Muscle of leg (tissue), 11 donors: ENCODE results near the gene RPTOR. TPM values are rescaled to one million over a fixed set of nuclear protein-coding genes. Genes with fewer than 3 reads are reported as not detected.
A peak's percentile ranks its signal among the peaks of the same experiment; 100 is the strongest.

Experiments used
- DNase-seq: peaks from one replicate; pipeline ENCODE4 v3.0.0; 2013
- H3K27ac ChIP-seq: one replicate; pipeline ENCODE4 v1.5.1; 2013; ENCODE audit warnings: mild to moderate bottlenecking, low read length, control low read depth
- H3K27me3 ChIP-seq: one replicate; pipeline ENCODE4 v1.6.1; 2013; ENCODE audit warnings: low read length; ENCODE audit not compliant: control insufficient read depth, insufficient read depth
- H3K36me3 ChIP-seq: one replicate; pipeline ENCODE4 v1.6.1; 2013; ENCODE audit warnings: low read length; ENCODE audit not compliant: control insufficient read depth, insufficient read depth
- H3K4me1 ChIP-seq: one replicate; pipeline ENCODE4 v1.6.1; 2013; ENCODE audit warnings: low read length; ENCODE audit not compliant: control insufficient read depth, insufficient read depth
- H3K4me3 ChIP-seq: one replicate; pipeline ENCODE4 v1.5.1; 2013; ENCODE audit warnings: low read length, control low read depth
- H3K9me3 ChIP-seq: replicated peaks from 2 replicates; pipeline ENCODE4 v1.6.1; 2013; ENCODE audit warnings: low read depth, low read length; ENCODE audit not compliant: control insufficient read depth
- WGBS: methylation state at CpG from one replicate; pipeline ENCODE4 v1.1.5; 2013; ENCODE audit warnings: missing lambda C conversion rate; ENCODE audit not compliant: insufficient coverage; 5-methylcytosine and 5-hydroxymethylcytosine counted together
- polyA plus RNA-seq, 8 donors: library from polyadenylated mRNA; unstranded; fragments of 120-200 nt; gene quantifications; one replicate each; pipeline versions ENCODE4 v1.2.1 to v1.2.3, GENCODE V29; 2013; ENCODE audit warnings: inconsistent platforms in 1 of 8, low replicate concordance in 1 of 8; ENCODE audit not compliant: insufficient read length in 8 of 8, insufficient read depth in 1 of 8
- total RNA-seq: library from RNA; stranded (reverse); fragments of 120-200 nt; gene quantifications from one replicate; pipeline ENCODE4 v1.2.4, GENCODE V29; 2013

The RPTOR gene
- total and polyA plus RNA-seq, 9 donors: 17.3 to 23.7 (median 20.0) TPM

GRCh38 chr17:80601146-80601545 lies 56.5 kb downstream of the RPTOR start:
- Histone ChIP-seq H3K27me3 (no peaks in the 10 kb centered on the region), H3K27ac (no peak overlapping the region), H3K4me1 (peaks cover 20% of the 10 kb centered on the region), H3K4me3 (no peak overlapping the region), H3K9me3 (no peaks in the 10 kb centered on the region), H3K36me3 (no peaks in the 10 kb centered on the region)
- DNase-seq: no peak
- WGBS: 92% methylated on average over 2 of the region's 12 CpGs

GRCh38 chr17:80603396-80603795 lies 58.8 kb downstream of the RPTOR start:
- 87% methylated on average over 8 of the region's 10 CpGs for WGBS
- H3K9me3 ChIP-seq: no peaks in the 10 kb centered on the region
- H3K4me1 ChIP-seq: peaks cover 12% of the 10 kb centered on the region
- H3K27me3 ChIP-seq: no peaks in the 10 kb centered on the region
- H3K36me3 ChIP-seq: no peaks in the 10 kb centered on the region
- no peak overlapping the region for H3K27ac ChIP-seq
- DNase-seq: no peak
- no peak overlapping the region for H3K4me3 ChIP-seq

GRCh38 chr17:80604009-80604669 lies 59.5 kb downstream of the RPTOR start:
- no peaks in the 10 kb centered on the region for H3K9me3 ChIP-seq
- no peaks in the 10 kb centered on the region for H3K27me3 ChIP-seq
- no peak overlapping the region for H3K4me3 ChIP-seq
- peaks cover 12% of the 10 kb centered on the region for H3K4me1 ChIP-seq
- no CpG with 5 or more reads among the region's 5 CpGs for WGBS
- DNase-seq: no peak
- no peaks in the 10 kb centered on the region for H3K36me3 ChIP-seq
- no peak overlapping the region for H3K27ac ChIP-seq

- no CpG with 5 or more reads among the region's 7 CpGs for WGBS
- Histone ChIP-seq H3K9me3 (no peaks in the 10 kb centered on the region), H3K4me3 (no peak overlapping the region), H3K27me3 (no peaks in the 10 kb centered on the region), H3K4me1 (peaks cover 7% of the 10 kb centered on the region), H3K27ac (no peak overlapping the region), H3K36me3 (no peaks in the 10 kb centered on the region)
- DNase-seq: no peak
These were observed 60.0 kb downstream of the RPTOR start for GRCh38 chr17:80604670-80605010.

GRCh38 chr17:80605326-80606066 lies 60.9 kb downstream of the RPTOR start:
- peaks cover under 1% of the 10 kb centered on the region for H3K4me1 ChIP-seq
- H3K4me3 ChIP-seq: no peak overlapping the region
- no peaks in the 10 kb centered on the region for H3K9me3 ChIP-seq
- H3K27me3 ChIP-seq: no peaks in the 10 kb centered on the region
- no peak overlapping the region for H3K27ac ChIP-seq
- H3K36me3 ChIP-seq: no peaks in the 10 kb centered on the region
- DNase-seq: no peak
- 85% methylated on average over 13 of the region's 16 CpGs for WGBS

- no peak overlapping the region for H3K27ac ChIP-seq
- no peaks in the 10 kb centered on the region for H3K9me3 ChIP-seq
- H3K27me3 ChIP-seq: no peaks in the 10 kb centered on the region
- H3K4me1 ChIP-seq: no peaks in the 10 kb centered on the region
- no peaks in the 10 kb centered on the region for H3K36me3 ChIP-seq
- no peak for DNase-seq
- WGBS: 94% methylated on average over 4 of the region's 12 CpGs
- H3K4me3 ChIP-seq: no peak overlapping the region
These were observed 63.7 kb downstream of the RPTOR start for GRCh38 chr17:80608326-80608725.

GRCh38 chr17:80609757-80610156 lies 65.1 kb downstream of the RPTOR start:
- Histone ChIP-seq H3K27ac (no peak overlapping the region), H3K36me3 (no peaks in the 10 kb centered on the region), H3K4me3 (no peak overlapping the region), H3K9me3 (no peaks in the 10 kb centered on the region), H3K4me1 (no peaks in the 10 kb centered on the region), H3K27me3 (no peaks in the 10 kb centered on the region)
- 77% methylated on average over 5 of the region's 5 CpGs for WGBS
- DNase-seq: no peak

GRCh38 chr17:80611816-80612215 lies 67.2 kb downstream of the RPTOR start:
- WGBS: no CpG with 5 or more reads among the region's 1 CpG

GRCh38 chr17:80612997-80613731 lies 68.5 kb downstream of the RPTOR start:
- 87% methylated on average over 13 of the region's 15 CpGs for WGBS
- no peaks in the 10 kb centered on the region for H3K27me3 ChIP-seq
- H3K27ac ChIP-seq: no peak overlapping the region
- DNase-seq: no peak
- H3K4me1 ChIP-seq: no peaks in the 10 kb centered on the region
- no peaks in the 10 kb centered on the region for H3K36me3 ChIP-seq
- no peak overlapping the region for H3K4me3 ChIP-seq
- no peaks in the 10 kb centered on the region for H3K9me3 ChIP-seq

More at GRCh38 chr17:80611816-80612215, 67.2 kb downstream of the RPTOR start:
- Histone ChIP-seq H3K27me3 (no peaks in the 10 kb centered on the region), H3K9me3 (no peaks in the 10 kb centered on the region), H3K27ac (no peak overlapping the region), H3K4me3 (no peak overlapping the region), H3K36me3 (no peaks in the 10 kb centered on the region), H3K4me1 (no peaks in the 10 kb centered on the region)
- peak; percentile 42 for DNase-seq

- Histone ChIP-seq H3K4me3 (no peak overlapping the region), H3K27ac (no peak overlapping the region), H3K9me3 (no peaks in the 10 kb centered on the region), H3K27me3 (no peaks in the 10 kb centered on the region), H3K36me3 (no peaks in the 10 kb centered on the region), H3K4me1 (no peaks in the 10 kb centered on the region)
- 90% methylated on average over 12 of the region's 12 CpGs for WGBS
- no peak for DNase-seq
These were observed 69.1 kb downstream of the RPTOR start for GRCh38 chr17:80613732-80614071.
